Hepatocyte (in vitro differentiated cells): Measurements from ENCODE around the gene PTPRCAP. TPM values are rescaled to one million over a fixed set of nuclear protein-coding genes. Genes with fewer than 3 reads are reported as not detected.
"Not testable (repeated sequence)": the region's sequence is repeated elsewhere in the genome, so short reads cannot be mapped to it uniquely, and the experiment has no call there.

ENCODE experiments used
- DNase-seq: peaks from one replicate; pipeline ENCODE4 v3.0.0-alpha.2; 2016; ENCODE audit warnings: low spot score
- H2AFZ ChIP-seq: fragments of 200-600 bp; sonication (generic); 2 replicates; pipeline ENCODE4 v1.6.0; 2016; ENCODE audit warnings: antibody characterized with exemption, mild to moderate bottlenecking
- H3K27ac ChIP-seq: fragments of 200-600 bp; sonication (generic); 2 replicates; pipeline ENCODE4 v1.5.1; 2016; ENCODE audit warnings: mild to moderate bottlenecking
- H3K27me3 ChIP-seq: fragments of 200-600 bp; sonication (generic); 2 replicates; pipeline ENCODE4 v1.6.1; 2016
- H3K36me3 ChIP-seq: fragments of 200-600 bp; sonication (generic); replicated peaks from 2 replicates; pipeline ENCODE4 v1.5.1; 2016; ENCODE audit warnings: low read depth; ENCODE audit not compliant: insufficient read depth
- H3K4me1 ChIP-seq: fragments of 200-600 bp; sonication (generic); 2 replicates; pipeline ENCODE4 v1.5.1; 2016; ENCODE audit warnings: mild to moderate bottlenecking, moderate library complexity; ENCODE audit not compliant: insufficient read depth
- H3K4me2 ChIP-seq: fragments of 200-600 bp; sonication (generic); 2 replicates; pipeline ENCODE4 v1.6.0; 2016
- H3K4me3 ChIP-seq: fragments of 200-600 bp; sonication (generic); 2 replicates; pipeline ENCODE4 v1.5.1; 2016; ENCODE audit warnings: mild to moderate bottlenecking
- H3K79me2 ChIP-seq: fragments of 200-600 bp; sonication (generic); 2 replicates; pipeline ENCODE4 v1.6.0; 2017; ENCODE audit warnings: mild to moderate bottlenecking
- H3K9me2 ChIP-seq: fragments of 200-600 bp; sonication (generic); replicated peaks from 2 replicates; pipeline ENCODE4 v1.6.0; 2017; ENCODE audit warnings: mild to moderate bottlenecking; ENCODE audit not compliant: insufficient read depth
- H3K9me3 ChIP-seq: fragments of 200-600 bp; sonication (generic); 2 replicates; pipeline ENCODE4 v1.5.1; 2016; ENCODE audit warnings: low read depth, mild to moderate bottlenecking
- H4K20me1 ChIP-seq: fragments of 200-600 bp; sonication (generic); 2 replicates; pipeline ENCODE4 v1.6.0; 2016; ENCODE audit warnings: mild to moderate bottlenecking; ENCODE audit not compliant: insufficient read depth, poor library complexity, severe bottlenecking
- CTCF ChIP-seq: fragments of 200-600 bp; sonication (generic); IDR thresholded peaks from 2 replicates; pipeline ENCODE4 v1.5.1; 2016; ENCODE audit warnings: antibody characterized with exemption, mild to moderate bottlenecking; ENCODE audit not compliant: poor library complexity
- EZH2 ChIP-seq: fragments of 200-600 bp; sonication (generic); IDR thresholded peaks from 2 replicates; pipeline ENCODE4 v1.6.1; 2016; ENCODE audit warnings: antibody characterized with exemption, mild to moderate bottlenecking, borderline replicate concordance
- EZH2phosphoT487 ChIP-seq: fragments of 200-600 bp; sonication (generic); IDR thresholded peaks from one replicate; pipeline ENCODE4 v1.6.1; 2018; ENCODE audit warnings: antibody characterized with exemption, mild to moderate bottlenecking, low read depth, moderate library complexity; ENCODE audit not compliant: unreplicated experiment, severe bottlenecking
- WGBS: methylation state at CpG from one replicate; pipeline ENCODE4 v1.1.6; 2016; ENCODE audit warnings: low lambda C conversion rate; ENCODE audit errors: missing lambda C conversion rate; 5-methylcytosine and 5-hydroxymethylcytosine counted together
- polyA plus RNA-seq: library from polyadenylated mRNA; unstranded; fragments of >200 nt; fragmentation: Nextera tagmentation; extraction: Ambion mirVana; gene quantifications from 2 replicates; pipeline ENCODE4 v1.2.1, GENCODE V29; 2016
- total RNA-seq: library from RNA; depleted of rRNA; stranded (reverse); fragments of >200 nt; gene quantifications from 2 replicates; pipeline ENCODE4 v1.2.3, GENCODE V29; 2014

Gene PTPRCAP
- total and polyA plus RNA-seq, 2 experiments from 2014 or later: 1.0 to 2.5 TPM

DNA sequence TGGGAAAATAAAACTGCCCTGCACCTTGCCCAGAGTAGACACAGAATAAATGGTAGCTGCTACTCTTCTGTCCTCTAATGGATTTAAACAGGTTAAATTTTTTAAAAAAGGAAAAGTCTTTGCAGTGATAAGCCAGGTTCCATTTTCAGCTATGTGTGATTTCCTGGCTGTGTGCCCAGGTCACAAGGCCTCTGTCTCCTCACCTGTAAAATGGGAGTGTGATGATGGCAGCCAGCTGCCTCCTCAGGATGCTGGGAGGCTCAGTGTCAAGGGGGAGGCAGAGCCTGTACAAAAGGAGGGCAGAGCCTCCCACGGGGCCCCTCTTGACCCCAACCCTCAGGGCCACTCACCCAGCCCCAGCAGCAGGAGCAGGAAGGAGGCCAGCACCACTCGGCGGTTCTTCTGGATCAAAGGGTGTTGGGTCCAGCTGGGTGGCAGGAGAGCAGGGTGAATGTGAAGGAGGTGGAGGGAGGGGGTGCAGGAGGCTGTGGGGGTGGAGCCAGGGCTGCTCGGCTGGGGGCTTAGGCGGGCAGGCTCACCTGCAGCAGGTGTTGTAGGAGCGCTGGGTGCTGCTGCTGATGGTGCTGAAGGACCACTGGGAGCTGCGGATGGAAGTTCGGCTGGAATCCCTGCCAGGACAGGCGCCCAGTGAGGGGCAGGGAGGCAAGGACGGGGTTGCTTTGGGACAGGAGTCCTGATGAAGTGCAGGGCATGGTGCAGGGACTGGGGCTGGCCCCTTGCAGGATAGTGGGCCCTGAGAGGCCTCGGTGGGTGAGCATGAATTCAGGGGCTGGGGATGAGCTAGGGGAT lies 29.7 kb upstream of the PTPRCAP start:
- Histone ChIP-seq H3K36me3 (no peaks in the 10 kb centered on the region), H3K4me2 (peak overlapping the region; percentile 98), H4K20me1 (no peaks in the 10 kb centered on the region), H3K9me2 (no peaks in the 10 kb centered on the region), H3K79me2 (peaks cover 37% of the 10 kb centered on the region), H3K9me3 (no peaks in the 10 kb centered on the region), H3K4me3 (no peak overlapping the region), H3K4me1 (peaks cover 8% of the 10 kb centered on the region), H3K27me3 (no peaks in the 10 kb centered on the region), H2AFZ (no peak overlapping the region), H3K27ac (peak overlapping the region; percentile 98)
- no peak for DNase-seq
- 77% methylated on average over 7 of the region's 11 CpGs for WGBS
- TF ChIP-seq CTCF: no peak
- no peak for TF ChIP-seq EZH2phosphoT487
- TF ChIP-seq EZH2: no peak

GRCh38 chr11:67466367-67466766 lies 28.9 kb upstream of the PTPRCAP start:
- H3K9me2 ChIP-seq: no peaks in the 10 kb centered on the region
- no peak overlapping the region for H3K4me3 ChIP-seq
- H4K20me1 ChIP-seq: no peaks in the 10 kb centered on the region
- peaks cover 8% of the 10 kb centered on the region for H3K4me1 ChIP-seq
- H3K27ac ChIP-seq: no peak overlapping the region
- no peak overlapping the region for H2AFZ ChIP-seq
- no peaks in the 10 kb centered on the region for H3K9me3 ChIP-seq
- no peak for DNase-seq
- H3K36me3 ChIP-seq: no peaks in the 10 kb centered on the region
- H3K4me2 ChIP-seq: no peak overlapping the region
- H3K27me3 ChIP-seq: no peaks in the 10 kb centered on the region
- TF ChIP-seq EZH2 (no peak), EZH2phosphoT487 (no peak), CTCF (no peak)
- WGBS: 96% methylated on average over 5 of the region's 5 CpGs
- peaks cover 37% of the 10 kb centered on the region for H3K79me2 ChIP-seq

- 88% methylated on average over 2 of the region's 2 CpGs for WGBS
- H3K9me3 ChIP-seq, H4K20me1 ChIP-seq, H2AFZ ChIP-seq, H3K9me2 ChIP-seq, H3K36me3 ChIP-seq, H3K4me1 ChIP-seq, DNase-seq, H3K27me3 ChIP-seq, H3K4me3 ChIP-seq: not testable (repeated sequence)
- peak overlapping the region; percentile 88 for H3K4me2 ChIP-seq
- peaks cover 37% of the 10 kb centered on the region for H3K79me2 ChIP-seq
- H3K27ac ChIP-seq: peak overlapping the region; percentile 98
Observed at GRCh38 chr11:67465530-67465929, 28.0 kb upstream of the PTPRCAP start.

- TF ChIP-seq EZH2phosphoT487 (no peak), EZH2 (no peak)
- no peaks in the 10 kb centered on the region for H3K9me2 ChIP-seq
- peaks cover 8% of the 10 kb centered on the region for H3K4me1 ChIP-seq
- H3K9me3 ChIP-seq: no peaks in the 10 kb centered on the region
- no peaks in the 10 kb centered on the region for H3K27me3 ChIP-seq
- no peaks in the 10 kb centered on the region for H3K36me3 ChIP-seq
- peak overlapping the region; percentile 98 for H3K27ac ChIP-seq
- H3K4me3 ChIP-seq: peak overlapping the region; percentile 60
- peaks cover 37% of the 10 kb centered on the region for H3K79me2 ChIP-seq
- H4K20me1 ChIP-seq: no peaks in the 10 kb centered on the region
- DNase-seq: peak; percentile 45
- 46% methylated on average over 3 of the region's 3 CpGs for WGBS
- H3K4me2 ChIP-seq: peak overlapping the region; percentile 88
- peak overlapping the region; percentile 43 for H2AFZ ChIP-seq
Observed at GRCh38 chr11:67465189-67465510, 27.7 kb upstream of the PTPRCAP start.
